ENCODE data around the gene SLC7A11.

DNA sequence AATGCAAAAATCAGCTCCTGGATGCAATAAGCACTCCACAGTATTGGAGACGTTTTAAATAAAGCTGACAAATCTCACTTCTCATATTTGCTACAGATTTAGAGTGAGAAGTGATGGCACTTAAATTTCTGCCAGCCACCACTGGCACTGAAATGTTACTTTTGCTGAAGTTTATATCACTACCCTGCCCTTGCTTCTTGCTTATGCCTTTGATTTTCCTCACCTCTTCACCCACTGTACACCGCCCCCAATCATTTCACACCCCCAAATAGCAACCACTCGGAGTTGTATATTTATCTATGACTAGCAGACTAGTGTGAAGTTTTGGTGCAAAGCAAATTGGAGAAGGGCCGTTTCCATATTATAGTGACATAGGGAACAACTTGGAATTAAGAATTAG is 19.9 kb upstream of the SLC7A11 start:
- TF ChIP-seq, protein P1, sequence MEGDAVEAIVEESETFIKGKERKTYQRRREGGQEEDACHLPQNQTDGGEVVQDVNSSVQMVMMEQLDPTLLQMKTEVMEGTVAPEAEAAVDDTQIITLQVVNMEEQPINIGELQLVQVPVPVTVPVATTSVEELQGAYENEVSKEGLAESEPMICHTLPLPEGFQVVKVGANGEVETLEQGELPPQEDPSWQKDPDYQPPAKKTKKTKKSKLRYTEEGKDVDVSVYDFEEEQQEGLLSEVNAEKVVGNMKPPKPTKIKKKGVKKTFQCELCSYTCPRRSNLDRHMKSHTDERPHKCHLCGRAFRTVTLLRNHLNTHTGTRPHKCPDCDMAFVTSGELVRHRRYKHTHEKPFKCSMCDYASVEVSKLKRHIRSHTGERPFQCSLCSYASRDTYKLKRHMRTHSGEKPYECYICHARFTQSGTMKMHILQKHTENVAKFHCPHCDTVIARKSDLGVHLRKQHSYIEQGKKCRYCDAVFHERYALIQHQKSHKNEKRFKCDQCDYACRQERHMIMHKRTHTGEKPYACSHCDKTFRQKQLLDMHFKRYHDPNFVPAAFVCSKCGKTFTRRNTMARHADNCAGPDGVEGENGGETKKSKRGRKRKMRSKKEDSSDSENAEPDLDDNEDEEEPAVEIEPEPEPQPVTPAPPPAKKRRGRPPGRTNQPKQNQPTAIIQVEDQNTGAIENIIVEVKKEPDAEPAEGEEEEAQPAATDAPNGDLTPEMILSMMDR (conservative IDR thresholded peaks at IDR 0.05; ENCODE audit: low read depth, low read length): no peak
- no peak for TF ChIP-seq EZH2 (IDR thresholded peaks at IDR 0.05; ENCODE audit: borderline replicate concordance, low read depth, low read length, poor library complexity, severe bottlenecking)

Data from A673 (cell line).